Transverse colon (tissue), 3 donors: ENCODE measurements around the gene HMCN1.

Experiments used
- CTCF ChIP-seq, 5 experiments: fragments of 200-600 bp in 3 of 5; fragments of 450-650 bp in 2 of 5; sonication (generic) in 3 of 5; IDR thresholded peaks; 1 replicate in 2 of 5; 2 replicates in 3 of 5; pipeline ENCODE4 v1.5.1; 2016 to 2017; ENCODE audit warnings: antibody characterized with exemption in 5 of 5, inconsistent platforms in 3 of 5, mild to moderate bottlenecking in 2 of 5, moderate library complexity in 1 of 5
- EP300 ChIP-seq: sonication (generic); formaldehyde crosslinking; IDR thresholded peaks from one replicate; pipeline ENCODE4 v1.6.1; 2017; ENCODE audit warnings: antibody characterized with exemption, low read depth

- TF ChIP-seq CTCF (IDR thresholded peaks at IDR 0.05) = no peak
- no peak for TF ChIP-seq EP300
Observed at GRCh38 chr1:185734929-185735700, 924 bp downstream of the HMCN1 start.
